ENCODE measurements around the gene PHACTR4.
"Not testable (repeated sequence)": the region's sequence is repeated elsewhere in the genome, so short reads cannot be mapped to it uniquely, and the experiment has no call there.

DNA sequence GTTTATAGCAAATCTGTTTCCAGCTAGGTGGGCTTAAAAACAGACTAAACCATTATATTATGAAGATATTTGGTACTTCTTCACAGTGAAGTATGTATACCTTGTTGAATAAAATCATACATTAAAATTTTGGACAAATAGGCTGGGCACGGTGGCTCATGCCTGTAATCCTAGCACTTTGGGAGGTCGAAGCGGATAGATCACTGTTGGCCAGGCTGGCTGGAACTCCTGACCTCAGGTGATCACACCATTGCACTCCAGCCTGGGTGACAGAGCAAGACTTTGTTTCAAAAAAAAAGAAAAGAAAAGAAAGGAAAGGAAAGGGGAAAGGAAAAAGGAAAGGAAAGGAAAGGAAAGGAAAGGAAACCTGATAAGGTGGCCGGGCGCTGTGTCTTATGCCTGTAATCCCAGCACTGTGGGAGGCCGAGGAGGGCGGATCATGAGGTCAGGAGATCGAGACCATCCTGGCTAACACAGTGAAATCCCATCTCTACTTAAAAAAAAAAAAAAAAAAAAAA lies 78.6 kb downstream of the PHACTR4 start:
- not testable (repeated sequence) for TF ChIP-seq KAT7 (CRISPR knock-in tag; IDR thresholded peaks at IDR 0.05; ENCODE audit: borderline replicate concordance); ZNF121 (CRISPR knock-in tag; IDR thresholded peaks at IDR 0.05); CTCF (IDR thresholded peaks at IDR 0.05); ESRRA (CRISPR knock-in tag; IDR thresholded peaks at IDR 0.05; ENCODE audit: borderline replicate concordance)
